Ascending aorta (tissue), 2 donors: Measurements from ENCODE around the gene PRAMEF2. TPM values are rescaled to one million over a fixed set of nuclear protein-coding genes. Genes with fewer than 3 reads are reported as not detected.
"Not testable (repeated sequence)": the region's sequence is repeated elsewhere in the genome, so short reads cannot be mapped to it uniquely, and the experiment has no call there.

ENCODE experiments used
- DNase-seq, 2 donors: peaks; one replicate each; pipeline ENCODE4 v3.0.0-alpha.2; 2019; ENCODE audit warnings: low spot score in 2 of 2
- H3K27ac ChIP-seq, 2 donors: fragments of 200-600 bp; sonication (generic); one replicate each; pipeline ENCODE4 v1.5.1; 2016 to 2017; ENCODE audit warnings: mild to moderate bottlenecking in 1 of 2
- H3K27me3 ChIP-seq: fragments of 200-600 bp; sonication (generic); one replicate; pipeline ENCODE4 v1.5.1; 2017
- H3K36me3 ChIP-seq, 2 donors: fragments of 200-600 bp; sonication (generic); one replicate each; pipeline ENCODE4 v1.5.1; 2016
- H3K4me1 ChIP-seq, 2 donors: fragments of 200-600 bp; sonication (generic); one replicate each; pipeline ENCODE4 v1.5.1; 2016 to 2017; ENCODE audit warnings: mild to moderate bottlenecking in 1 of 2
- H3K4me3 ChIP-seq, 2 donors: fragments of 200-600 bp; sonication (generic); one replicate each; pipeline ENCODE4 v1.5.1; 2016 to 2017; ENCODE audit warnings: mild to moderate bottlenecking in 1 of 2
- H3K9me3 ChIP-seq, 2 donors: fragments of 200-600 bp; sonication (generic); one replicate each; pipeline ENCODE4 v1.5.1; 2016
- CTCF ChIP-seq, 3 experiments: fragments of 200-600 bp in 2 of 3; fragments of 450-650 bp in 1 of 3; sonication (generic) in 2 of 3; IDR thresholded peaks; one replicate each; pipeline ENCODE4 v1.5.1; 2016 to 2019; ENCODE audit warnings: antibody characterized with exemption in 3 of 3, mild to moderate bottlenecking in 1 of 3, moderate library complexity in 1 of 3
- intact Hi-C: fragments of 100-400 bp; cut with DNase I; formaldehyde crosslinking; loops from one replicate; pipeline ENCODE4 v1.15.1; 2023
- total RNA-seq: library from RNA; depleted of rRNA; stranded (reverse); fragments of >200 nt; gene quantifications from one replicate; pipeline ENCODE4 v1.1.0, GENCODE V29; 2016

The PRAMEF2 gene
- not detected for total RNA-seq

GRCh38 chr1:12856786-12857185, at the start of gene PRAMEF2:
TSS of gene PRAMEF2 (plus strand) at chr1:12857086. CDS start at chr1:12859010, 1,924 bp downstream.
- H3K27ac ChIP-seq, H3K36me3 ChIP-seq, DNase-seq, H3K27me3 ChIP-seq, H3K4me1 ChIP-seq, H3K4me3 ChIP-seq, intact Hi-C loops, H3K9me3 ChIP-seq: not testable (repeated sequence)

- Histone ChIP-seq H3K4me1 (no peaks in the 10 kb centered on the region), H3K27ac (no peak overlapping the region), H3K9me3 (no peaks in the 10 kb centered on the region), H3K36me3 (no peaks in the 10 kb centered on the region), H3K4me3 (no peak overlapping the region), H3K27me3 (no peaks in the 10 kb centered on the region)
- TF ChIP-seq CTCF (IDR thresholded peaks at IDR 0.05): no peak
- no peak for DNase-seq
- intact Hi-C loops: no loop called here
Measured at GRCh38 chr1:12809933-12810332, 47.0 kb upstream of the PRAMEF2 start.

GRCh38 chr1:12810691-12811408, 46.0 kb upstream of the PRAMEF2 start:
- intact Hi-C loops: no loop called here
- no peaks in the 10 kb centered on the region for H3K36me3 ChIP-seq
- H3K4me3 ChIP-seq: no peak overlapping the region
- no peak for TF ChIP-seq CTCF (IDR thresholded peaks at IDR 0.05)
- no peaks in the 10 kb centered on the region for H3K4me1 ChIP-seq
- no peaks in the 10 kb centered on the region for H3K9me3 ChIP-seq
- H3K27me3 ChIP-seq: no peaks in the 10 kb centered on the region
- no peak for DNase-seq
- no peak overlapping the region for H3K27ac ChIP-seq

GRCh38 chr1:12811409-12811784, 45.5 kb upstream of the PRAMEF2 start:
- Histone ChIP-seq H3K27ac (no peak overlapping the region), H3K27me3 (no peaks in the 10 kb centered on the region), H3K4me3 (no peak overlapping the region), H3K9me3 (no peaks in the 10 kb centered on the region), H3K36me3 (no peaks in the 10 kb centered on the region), H3K4me1 (no peaks in the 10 kb centered on the region)
- TF ChIP-seq CTCF (IDR thresholded peaks at IDR 0.05): no peak
- no peak for DNase-seq
- intact Hi-C loops: no loop called here

GRCh38 chr1:12819061-12819460, 37.8 kb upstream of the PRAMEF2 start:
- DNase-seq, H3K27me3 ChIP-seq, H3K4me3 ChIP-seq, H3K36me3 ChIP-seq, H3K9me3 ChIP-seq, H3K4me1 ChIP-seq, H3K27ac ChIP-seq, intact Hi-C loops: not testable (repeated sequence)

GRCh38 chr1:12831310-12831709, 25.6 kb upstream of the PRAMEF2 start, which contains the start of gene PRAMEF11:
TSS of gene PRAMEF11 (minus strand) at chr1:12831410. CDS start at chr1:12828789, 2,621 bp downstream.
- H3K4me1 ChIP-seq, DNase-seq, intact Hi-C loops, H3K27ac ChIP-seq, H3K9me3 ChIP-seq, H3K36me3 ChIP-seq, H3K27me3 ChIP-seq, H3K4me3 ChIP-seq: not testable (repeated sequence)

- H3K4me1 ChIP-seq, intact Hi-C loops: not testable (repeated sequence)
Measured at GRCh38 chr1:12833251-12833650, 23.6 kb upstream of the PRAMEF2 start.

GRCh38 chr1:12848620-12849019, 8.3 kb upstream of the PRAMEF2 start, which contains the start of gene HNRNPCL1:
TSS of gene HNRNPCL1 (minus strand) at chr1:12848720. CDS start at chr1:12848289, 431 bp downstream.
- H3K27ac ChIP-seq, intact Hi-C loops, H3K36me3 ChIP-seq, H3K4me3 ChIP-seq, H3K9me3 ChIP-seq, H3K27me3 ChIP-seq, DNase-seq, H3K4me1 ChIP-seq: not testable (repeated sequence)

More at GRCh38 chr1:12833251-12833650, 23.6 kb upstream of the PRAMEF2 start:
- H3K27ac ChIP-seq, H3K36me3 ChIP-seq, H3K4me3 ChIP-seq, H3K9me3 ChIP-seq, H3K27me3 ChIP-seq, DNase-seq: not testable (repeated sequence)
